Measurements from ENCODE around the gene CLEC7A.
A peak's percentile ranks its signal among the peaks of the same experiment; 100 is the strongest.

CLEC7A gene

DNA sequence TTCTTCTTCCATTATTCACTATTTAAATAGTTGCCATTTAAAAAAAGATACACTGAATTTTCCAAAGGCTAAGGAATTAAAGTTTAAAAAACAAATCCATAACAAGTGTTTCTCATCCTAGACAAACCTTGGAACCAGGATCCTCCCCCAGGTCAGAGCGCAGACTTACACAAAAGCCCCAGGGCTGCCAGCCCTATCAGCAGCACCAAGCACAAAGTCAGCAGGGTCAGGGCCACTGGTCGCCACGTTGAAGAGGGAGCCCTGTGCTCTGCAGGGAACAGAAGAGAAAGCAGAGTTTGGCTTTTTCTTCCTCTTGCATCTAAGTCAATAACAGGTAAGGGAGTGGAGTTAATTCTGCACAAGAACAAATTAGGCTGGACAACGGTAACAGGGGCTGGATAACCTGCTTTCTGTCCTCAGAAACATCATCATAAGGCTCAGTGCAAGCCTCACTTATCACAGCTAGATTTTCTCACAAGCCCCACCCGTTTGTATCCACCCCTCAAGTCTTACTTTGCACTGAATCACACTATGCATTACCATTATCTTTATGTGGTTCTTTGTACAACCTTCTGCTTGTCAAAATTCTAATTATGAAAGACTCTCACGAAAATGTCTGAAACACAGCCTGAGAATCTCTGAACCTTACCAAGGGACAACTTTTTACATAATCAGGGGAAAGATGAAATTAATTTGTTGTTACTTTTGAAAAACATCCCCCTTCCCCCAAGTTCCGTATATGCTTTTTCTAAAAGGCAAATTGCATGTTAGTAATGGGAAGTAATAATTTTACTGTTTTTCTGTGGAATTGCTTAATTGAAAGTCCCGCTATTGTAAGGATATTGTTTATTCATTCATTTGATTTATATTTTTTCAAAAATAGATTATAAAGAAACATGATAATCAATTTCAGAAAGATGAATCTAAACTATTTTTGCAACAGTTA, 40.8 kb downstream of the CLEC7A start:
- DNase-seq = no peak

DNA sequence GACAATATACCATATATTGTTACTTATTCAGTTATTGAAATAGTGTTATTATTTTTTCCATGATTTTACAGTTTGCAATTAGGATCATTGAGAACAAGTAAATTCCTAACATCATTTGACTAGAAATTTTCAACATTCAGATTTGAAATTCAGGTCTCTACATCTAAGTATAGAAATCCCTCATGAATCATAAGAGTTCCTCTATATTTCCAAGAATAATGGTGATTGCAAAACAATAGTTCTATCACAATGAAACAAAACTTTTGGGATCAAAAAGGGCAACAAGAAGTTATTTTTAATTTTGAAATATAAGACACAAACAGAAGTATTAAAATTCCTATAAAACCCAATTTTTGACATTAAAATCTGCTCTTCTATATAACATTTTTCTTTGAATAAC, 42.0 kb downstream of the CLEC7A start:
- no peak for DNase-seq

DNA sequence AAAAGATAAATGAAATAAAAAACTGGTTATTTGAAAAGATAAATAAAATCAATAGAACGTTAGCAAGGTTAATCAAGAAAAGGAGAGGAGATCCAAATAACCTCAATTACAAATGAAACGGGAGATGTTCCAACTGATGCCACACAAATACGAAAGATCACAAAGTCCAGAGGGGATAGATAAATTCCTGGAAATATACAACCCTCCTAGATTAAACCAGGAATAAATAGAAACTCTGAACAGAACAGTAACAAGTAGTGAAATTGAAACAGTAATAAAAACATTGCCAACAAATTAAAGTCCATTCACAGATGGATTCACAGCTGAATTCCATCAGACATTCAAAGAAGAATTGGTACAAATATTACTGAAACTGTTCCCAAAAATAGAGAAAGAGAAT, 43.6 kb downstream of the CLEC7A start:
- no peak for DNase-seq

DNA sequence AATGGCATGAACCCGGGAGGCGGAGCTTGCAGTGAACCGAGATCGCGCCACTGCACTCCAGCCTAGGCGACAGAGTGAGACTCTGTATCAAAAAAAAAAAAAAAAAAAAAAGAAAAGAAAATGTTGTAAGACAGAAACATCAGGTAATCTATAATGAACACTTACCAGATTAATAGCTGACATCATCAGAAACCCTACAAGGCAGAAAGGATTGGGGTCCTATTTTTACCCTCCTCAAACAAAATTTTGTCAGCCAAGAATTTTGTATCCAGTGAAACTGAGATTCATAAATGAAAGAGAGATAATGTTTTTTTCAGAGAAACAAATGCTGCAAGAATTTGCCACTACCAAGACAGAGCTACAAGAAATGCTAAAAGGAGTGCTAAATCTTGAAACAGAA, 45.3 kb downstream of the CLEC7A start:
- no peak for DNase-seq

DNA sequence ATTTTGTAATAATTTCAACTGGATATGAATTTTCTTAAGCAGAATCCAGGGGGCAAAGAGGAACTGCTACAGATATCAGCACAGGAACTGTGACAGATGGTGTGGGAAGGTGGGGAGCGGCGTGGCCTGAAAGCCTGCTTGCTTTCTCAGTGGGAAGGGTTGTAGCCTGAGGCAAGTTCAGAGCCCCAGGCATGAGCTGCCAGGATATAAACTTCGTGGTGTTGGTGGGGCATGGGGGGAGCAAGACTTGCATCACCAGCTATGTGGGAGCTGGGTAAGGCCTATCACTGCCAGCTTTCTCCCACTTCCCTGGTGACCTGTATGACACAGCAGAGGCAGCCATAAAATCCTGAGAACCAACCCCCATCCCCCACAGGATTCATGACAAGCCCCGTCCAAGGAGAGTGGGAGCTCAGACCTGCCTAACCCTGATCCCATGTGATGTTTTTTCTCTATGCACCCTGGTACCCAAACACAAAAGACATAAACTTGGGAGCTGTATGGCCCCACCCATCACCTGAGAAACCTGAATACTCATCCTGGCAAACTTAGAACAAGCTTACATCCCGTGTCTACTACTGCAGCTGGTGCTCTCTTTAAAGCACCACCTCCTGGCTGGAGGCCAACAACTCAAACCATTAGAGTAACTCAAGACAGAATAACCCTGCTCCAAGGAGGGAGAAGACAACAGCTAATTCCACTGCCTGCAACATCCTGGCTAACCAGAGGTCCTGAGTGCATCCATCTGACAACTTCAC, 47.7 kb downstream of the CLEC7A start:
- DNase-seq = peak; percentile 45

DNA sequence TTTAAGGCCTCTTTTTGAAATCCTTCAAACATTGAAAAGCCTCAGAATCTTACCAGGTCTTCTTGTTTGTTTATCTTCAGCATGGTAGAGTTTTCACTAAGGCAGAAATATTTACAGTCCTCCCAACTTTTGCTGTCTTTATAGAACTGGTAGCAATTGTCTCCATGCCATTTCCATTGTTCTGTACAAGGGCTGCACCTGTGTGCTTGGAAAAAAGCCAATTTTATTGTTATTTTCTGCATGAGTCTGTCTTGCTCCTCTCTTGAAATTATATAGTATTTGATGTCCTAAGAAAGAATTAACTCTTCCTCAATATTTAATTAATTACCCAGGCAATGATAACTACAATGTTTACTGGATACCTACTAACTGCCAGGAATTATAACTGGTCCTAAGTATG, 54.5 kb downstream of the CLEC7A start:
- DNase-seq = no peak

DNA sequence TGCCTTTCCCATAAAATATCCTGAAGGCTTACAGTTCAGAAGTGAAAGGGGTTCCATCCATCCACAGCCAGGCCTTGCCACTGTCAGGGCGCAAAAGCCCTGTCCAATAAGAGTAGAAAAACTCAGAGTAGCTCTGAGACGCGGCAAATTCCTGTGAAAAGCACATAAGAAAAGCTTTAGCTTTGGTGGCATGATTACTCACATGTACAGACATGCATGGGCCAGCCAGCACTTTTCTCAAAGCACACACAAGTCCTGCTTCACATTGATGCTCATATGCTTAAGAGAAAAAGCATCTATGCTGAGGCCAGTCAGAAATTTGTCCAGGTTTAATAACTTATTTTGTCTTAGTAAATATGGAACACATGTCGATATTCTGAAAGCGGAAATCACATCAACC, 56.7 kb downstream of the CLEC7A start:
- no peak for DNase-seq

DNA sequence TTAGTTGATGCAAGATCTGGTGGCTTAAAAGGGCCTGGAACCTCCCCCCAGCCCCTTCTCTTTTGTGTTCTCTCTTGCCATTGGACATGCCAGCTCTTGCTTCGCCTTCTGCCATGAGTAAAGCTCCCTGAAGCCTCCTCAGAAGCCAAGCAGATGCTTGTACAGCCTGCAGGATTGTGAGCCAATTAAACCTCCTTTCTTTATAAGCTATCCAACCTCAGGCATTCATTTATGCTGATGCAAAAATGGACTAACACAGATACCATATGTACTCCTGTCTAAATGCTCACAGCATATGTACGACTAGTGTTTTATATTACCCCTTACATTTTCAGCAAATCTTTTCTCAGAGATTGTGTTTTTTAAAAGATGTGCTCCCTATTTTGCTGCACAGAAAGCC, 57.9 kb downstream of the CLEC7A start:
- DNase-seq = no peak

DNA sequence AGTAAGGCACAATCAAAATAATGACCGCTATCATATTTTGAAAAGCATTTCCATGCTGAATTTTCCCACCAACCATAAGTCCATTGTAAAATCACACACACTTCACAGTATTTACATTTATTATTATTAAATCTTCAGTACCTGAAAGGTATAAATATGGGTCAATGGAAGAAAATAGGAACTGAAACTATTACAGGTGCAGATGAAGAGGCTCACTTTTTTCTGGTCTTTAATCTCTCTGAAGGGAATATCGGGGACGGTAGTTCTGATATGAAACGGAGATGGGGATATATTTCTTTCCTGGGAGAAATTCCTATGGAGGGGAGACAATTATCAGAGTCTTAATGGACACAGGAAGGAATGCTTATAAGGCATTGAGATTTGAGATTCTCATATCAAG, 59.6 kb downstream of the CLEC7A start:
- DNase-seq = no peak

DNA sequence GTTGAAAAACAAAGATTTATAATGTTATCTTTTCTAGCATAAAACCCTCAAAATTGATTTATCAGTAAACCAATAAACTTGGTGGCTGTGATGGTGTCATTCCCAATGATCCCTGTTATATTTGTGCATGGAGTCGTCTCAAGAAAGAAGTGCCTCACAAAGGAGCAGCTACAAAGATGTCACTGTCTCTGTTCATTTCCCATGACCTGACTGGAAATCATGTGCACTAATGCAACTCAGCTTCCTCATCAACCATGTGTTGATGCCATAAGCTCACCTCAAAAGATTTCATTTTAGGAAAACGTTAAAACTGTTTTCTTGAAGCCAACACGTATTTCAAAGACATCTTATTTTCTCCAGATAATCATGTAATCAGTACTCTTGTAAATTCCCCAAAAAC, 60.0 kb downstream of the CLEC7A start:
- no peak for DNase-seq

DNA sequence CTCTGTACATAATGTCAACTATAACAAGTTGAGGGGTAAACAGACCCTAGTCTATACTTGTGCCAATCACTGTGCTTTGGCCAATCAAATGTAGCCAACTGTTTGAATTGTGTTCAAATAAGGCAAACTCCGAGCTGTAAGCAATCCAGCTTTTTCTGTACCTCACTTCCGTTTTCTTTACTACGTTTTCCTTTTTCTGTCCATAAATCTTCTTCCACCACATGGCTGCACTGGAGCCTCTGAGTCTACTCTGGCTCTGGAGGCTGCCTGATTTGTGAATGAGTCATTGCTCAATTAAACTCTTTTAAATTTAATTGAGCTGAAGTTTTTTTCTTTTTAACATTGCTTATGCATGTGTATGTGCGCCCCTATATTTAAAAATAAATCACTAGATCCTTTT, 60.9 kb downstream of the CLEC7A start:
- peak; percentile 16 for DNase-seq

DNA sequence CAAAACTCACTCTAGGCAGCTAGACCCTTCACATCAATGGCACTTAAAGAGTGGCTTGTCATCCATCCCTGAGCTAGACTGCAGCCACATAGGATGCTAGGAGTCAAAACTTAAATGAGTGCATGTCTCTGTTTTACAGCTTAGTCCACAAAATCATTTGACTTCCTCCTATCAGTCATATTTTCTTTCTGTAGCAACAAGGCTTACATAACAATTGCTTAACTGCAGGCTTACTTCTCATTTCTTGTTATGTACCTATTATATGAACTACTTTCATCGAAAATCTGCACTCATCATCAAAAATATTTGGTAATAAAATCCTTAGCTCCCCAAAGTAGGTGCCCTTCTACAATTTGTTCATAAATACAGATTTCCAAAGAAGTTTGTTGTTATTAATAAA, 61.4 kb downstream of the CLEC7A start:
- no peak for DNase-seq

DNA sequence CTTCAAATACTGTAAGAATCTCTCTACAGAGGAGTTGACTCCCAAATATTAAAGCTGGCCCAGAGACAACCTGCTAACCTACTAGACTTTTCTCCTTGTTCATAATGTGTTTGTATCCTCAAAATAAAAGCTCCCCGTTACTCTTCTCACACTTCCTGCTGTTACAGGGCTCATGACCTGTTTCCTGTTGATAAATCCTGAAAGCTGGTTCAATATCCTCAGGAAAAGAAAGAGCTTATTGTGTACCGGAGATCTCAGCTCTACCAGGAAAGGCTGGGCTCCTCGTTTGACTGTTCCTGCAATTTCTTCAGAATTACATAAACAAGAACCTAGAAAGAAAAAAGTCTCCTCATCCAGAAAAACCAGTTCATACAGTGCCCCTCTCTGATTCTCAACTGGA, 62.1 kb downstream of the CLEC7A start:
- peak; percentile 0 for DNase-seq

DNA sequence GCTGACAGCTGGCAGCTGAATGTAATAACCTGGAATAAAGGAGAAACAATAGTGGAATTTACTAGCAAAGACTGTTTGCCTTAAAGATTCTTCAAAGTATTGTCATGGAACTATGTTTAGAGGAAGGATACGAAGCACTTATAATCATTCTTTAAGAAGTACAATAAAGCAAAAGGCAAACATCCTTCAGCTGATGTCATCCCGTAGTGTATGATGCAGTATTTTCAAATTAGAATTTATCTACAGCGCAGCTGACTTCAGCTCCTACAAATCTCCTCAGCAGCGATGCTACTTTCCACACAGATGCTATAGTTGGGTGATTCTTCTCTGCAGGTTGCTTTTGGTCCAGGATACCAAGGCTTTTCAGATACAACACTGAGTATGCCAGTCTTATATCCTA, 62.7 kb downstream of the CLEC7A start:
- no peak for DNase-seq

Measured in GDM1 (cell line).